ENCODE measurements around the gene MARK2. TPM values are rescaled to one million over a fixed set of nuclear protein-coding genes. Genes with fewer than 3 reads are reported as not detected.
A peak's percentile ranks its signal among the peaks of the same experiment; 100 is the strongest.

The MARK2 gene
- total RNA-seq, 2 donors from 2014 or later, result 20.2 to 25.5 TPM

DNA sequence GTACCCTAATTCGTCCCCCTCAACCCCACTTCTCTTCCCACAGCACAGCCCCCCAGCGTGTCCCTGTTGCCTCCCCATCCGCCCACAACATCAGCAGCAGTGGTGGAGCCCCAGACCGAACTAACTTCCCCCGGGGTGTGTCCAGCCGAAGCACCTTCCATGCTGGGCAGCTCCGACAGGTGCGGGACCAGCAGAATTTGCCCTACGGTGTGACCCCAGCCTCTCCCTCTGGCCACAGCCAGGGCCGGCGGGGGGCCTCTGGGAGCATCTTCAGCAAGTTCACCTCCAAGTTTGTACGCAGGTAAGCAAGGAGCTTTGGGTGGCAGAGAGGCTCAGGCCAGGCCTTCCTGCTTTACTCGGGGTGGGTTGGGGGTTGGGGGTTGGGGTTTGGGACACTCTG is 65.8 kb downstream of the MARK2 start:
- H3K9me3 ChIP-seq, result no peaks in the 10 kb centered on the region
- TF ChIP-seq, protein P1, sequence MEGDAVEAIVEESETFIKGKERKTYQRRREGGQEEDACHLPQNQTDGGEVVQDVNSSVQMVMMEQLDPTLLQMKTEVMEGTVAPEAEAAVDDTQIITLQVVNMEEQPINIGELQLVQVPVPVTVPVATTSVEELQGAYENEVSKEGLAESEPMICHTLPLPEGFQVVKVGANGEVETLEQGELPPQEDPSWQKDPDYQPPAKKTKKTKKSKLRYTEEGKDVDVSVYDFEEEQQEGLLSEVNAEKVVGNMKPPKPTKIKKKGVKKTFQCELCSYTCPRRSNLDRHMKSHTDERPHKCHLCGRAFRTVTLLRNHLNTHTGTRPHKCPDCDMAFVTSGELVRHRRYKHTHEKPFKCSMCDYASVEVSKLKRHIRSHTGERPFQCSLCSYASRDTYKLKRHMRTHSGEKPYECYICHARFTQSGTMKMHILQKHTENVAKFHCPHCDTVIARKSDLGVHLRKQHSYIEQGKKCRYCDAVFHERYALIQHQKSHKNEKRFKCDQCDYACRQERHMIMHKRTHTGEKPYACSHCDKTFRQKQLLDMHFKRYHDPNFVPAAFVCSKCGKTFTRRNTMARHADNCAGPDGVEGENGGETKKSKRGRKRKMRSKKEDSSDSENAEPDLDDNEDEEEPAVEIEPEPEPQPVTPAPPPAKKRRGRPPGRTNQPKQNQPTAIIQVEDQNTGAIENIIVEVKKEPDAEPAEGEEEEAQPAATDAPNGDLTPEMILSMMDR (IDR thresholded peaks at IDR 0.05), result no peak
- peaks cover 66% of the 10 kb centered on the region for H3K36me3 ChIP-seq
- H3K4me3 ChIP-seq, result no peak overlapping the region
- H3K27me3 ChIP-seq (replicated peaks; ENCODE audit: insufficient read depth), result no peaks in the 10 kb centered on the region
- no peak for DNase-seq (ENCODE audit: low spot score)
- no peak for ATAC-seq (ENCODE audit: insufficient number of reproducible peaks, low FRiP score, low read depth)
- peak overlapping the region in 1 of 2 donors; percentile 65 for H3K27ac ChIP-seq
- peaks cover 10 to 28% of the 10 kb centered on the region in 2 donors for H3K4me1 ChIP-seq (ENCODE audit: control insufficient read depth in 1 of 2, low read depth in 2 of 2)

DNA sequence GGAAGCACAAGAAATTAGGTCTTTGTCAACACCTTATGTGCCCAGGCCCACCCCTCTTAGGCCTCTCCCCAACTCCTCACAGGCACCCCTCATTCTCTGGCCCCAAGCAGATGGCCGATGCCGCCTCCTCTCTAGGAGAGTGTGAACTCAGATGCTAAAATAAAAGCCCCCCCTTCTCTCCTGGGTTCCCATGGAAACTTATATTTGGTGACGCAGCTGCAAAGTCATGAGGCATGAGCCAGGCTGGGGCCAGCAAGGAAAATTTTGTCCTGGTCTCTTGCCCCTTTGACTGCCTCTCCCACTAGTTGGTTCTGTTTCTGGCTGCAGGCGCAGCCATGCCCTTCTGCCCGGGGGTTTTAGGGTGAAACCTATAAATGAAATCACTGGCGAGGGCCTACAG is 66.3 kb downstream of the MARK2 start:
- Histone ChIP-seq H3K27ac (peak overlapping the region; percentile 63 to 65), H3K27me3 (replicated peaks; ENCODE audit: insufficient read depth) (no peaks in the 10 kb centered on the region), H3K4me3 (no peak overlapping the region), H3K9me3 (no peaks in the 10 kb centered on the region), H3K36me3 (peaks cover 62% of the 10 kb centered on the region), H3K4me1 (ENCODE audit: control insufficient read depth in 1 of 2, low read depth in 2 of 2) (peaks cover 10 to 32% of the 10 kb centered on the region in 2 donors)
- TF ChIP-seq, protein P1 (IDR thresholded peaks at IDR 0.05), result no peak
- DNase-seq (ENCODE audit: low spot score) (no peak), ATAC-seq (ENCODE audit: insufficient number of reproducible peaks, low FRiP score, low read depth) (no peak)

DNA sequence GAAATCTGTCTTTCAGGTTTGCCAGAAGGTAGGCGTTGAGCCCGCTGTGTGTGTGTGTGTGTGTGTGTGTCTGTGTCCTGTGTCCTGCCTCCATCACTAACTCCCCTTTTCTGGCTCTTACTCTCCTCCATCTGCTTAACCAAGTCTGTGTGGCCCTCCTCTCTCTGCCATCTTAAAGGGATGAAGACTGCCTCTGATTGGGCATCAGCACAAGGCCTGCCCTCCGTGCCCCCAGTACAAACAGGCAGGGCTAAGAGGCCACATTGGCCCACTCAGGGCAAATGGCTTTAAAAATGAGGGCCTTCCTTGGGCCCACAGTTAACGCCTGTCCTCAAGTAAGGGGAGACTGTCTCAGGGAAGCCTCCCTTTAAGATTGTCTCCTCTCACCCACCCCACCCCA is 67.2 kb downstream of the MARK2 start:
- no peak for DNase-seq (ENCODE audit: low spot score)
- ATAC-seq (ENCODE audit: insufficient number of reproducible peaks, low FRiP score, low read depth), result no peak
- Histone ChIP-seq H3K4me3 (no peak overlapping the region), H3K4me1 (ENCODE audit: control insufficient read depth in 1 of 2, low read depth in 2 of 2) (peaks cover 17 to 39% of the 10 kb centered on the region in 2 donors), H3K36me3 (peaks cover 53% of the 10 kb centered on the region), H3K9me3 (no peaks in the 10 kb centered on the region), H3K27me3 (replicated peaks; ENCODE audit: insufficient read depth) (no peaks in the 10 kb centered on the region), H3K27ac (peak overlapping the region in 1 of 2 donors; percentile 65)
- TF ChIP-seq, protein P1 (IDR thresholded peaks at IDR 0.05), result no peak

DNA sequence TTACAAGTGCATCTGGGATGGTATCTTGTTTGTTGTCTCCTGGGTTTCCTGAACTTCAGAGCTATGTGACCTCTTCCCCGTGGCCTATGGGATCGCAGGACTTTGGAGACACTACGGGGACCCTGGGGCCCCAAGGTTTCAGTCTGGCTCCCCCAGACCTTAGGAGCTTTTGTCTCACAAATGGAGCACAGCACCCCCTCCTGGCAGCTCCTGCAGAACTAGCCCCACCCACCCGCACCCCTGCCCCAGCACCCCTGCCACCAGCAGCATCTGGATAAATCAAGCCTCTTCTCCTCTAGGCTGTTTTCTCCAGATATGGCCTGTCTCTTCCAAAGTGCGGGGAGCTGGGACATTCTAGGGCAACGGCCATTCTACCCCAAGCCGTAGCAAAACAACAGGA is 67.7 kb downstream of the MARK2 start:
- Histone ChIP-seq H3K4me1 (ENCODE audit: control insufficient read depth in 1 of 2, low read depth in 2 of 2) (peaks cover 18 to 44% of the 10 kb centered on the region in 2 donors), H3K36me3 (peaks cover 52% of the 10 kb centered on the region), H3K4me3 (no peak overlapping the region), H3K9me3 (no peaks in the 10 kb centered on the region), H3K27ac (no peak overlapping the region), H3K27me3 (replicated peaks; ENCODE audit: insufficient read depth) (no peaks in the 10 kb centered on the region)
- DNase-seq (ENCODE audit: low spot score) (no peak), ATAC-seq (ENCODE audit: insufficient number of reproducible peaks, low FRiP score, low read depth) (no peak)
- TF ChIP-seq, protein P1 (IDR thresholded peaks at IDR 0.05), result no peak

DNA sequence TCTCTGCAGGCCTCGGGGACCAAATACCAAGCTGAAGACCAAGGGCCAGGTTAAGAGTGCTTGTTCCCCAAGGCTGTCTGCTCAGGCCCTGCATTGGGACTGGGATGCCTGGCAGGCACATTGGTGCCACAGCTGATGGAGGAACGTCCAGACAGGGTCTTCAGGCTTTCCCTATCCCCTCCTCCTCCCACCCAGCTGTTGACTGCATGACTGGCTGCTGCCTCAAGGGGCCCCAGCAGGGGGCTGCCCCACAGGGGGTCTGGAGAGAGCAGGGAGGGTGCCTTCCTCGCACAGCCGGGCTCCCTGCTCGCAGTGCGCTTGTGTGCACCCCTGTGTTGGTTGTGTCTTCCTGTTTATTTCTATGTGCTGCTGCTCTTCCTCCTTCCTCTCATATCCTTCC is 68.2 kb downstream of the MARK2 start:
- H3K4me1 ChIP-seq (ENCODE audit: control insufficient read depth in 1 of 2, low read depth in 2 of 2), result peaks cover 18 to 44% of the 10 kb centered on the region in 2 donors
- no peak overlapping the region for H3K27ac ChIP-seq
- H3K27me3 ChIP-seq (replicated peaks; ENCODE audit: insufficient read depth), result no peaks in the 10 kb centered on the region
- DNase-seq (ENCODE audit: low spot score) (no peak), ATAC-seq (ENCODE audit: insufficient number of reproducible peaks, low FRiP score, low read depth) (no peak)
- H3K4me3 ChIP-seq, result no peak overlapping the region
- TF ChIP-seq, protein P1 (IDR thresholded peaks at IDR 0.05), result no peak
- peaks cover 51% of the 10 kb centered on the region for H3K36me3 ChIP-seq
- no peaks in the 10 kb centered on the region for H3K9me3 ChIP-seq
